Epithelial cell of esophagus (primary cell): Measurements from ENCODE around the gene ZNF43.
"Not testable (repeated sequence)": the region's sequence is repeated elsewhere in the genome, so short reads cannot be mapped to it uniquely, and the experiment has no call there.

Experiments used
- DNase-seq: peaks from one replicate; pipeline ENCODE4 v3.0.0; 2010; ENCODE audit warnings: low read depth
- H3K4me3 ChIP-seq: 2 replicates; pipeline ENCODE4 v1.5.1; 2011; ENCODE audit warnings: mild to moderate bottlenecking, low read length, control low read depth
- TF ChIP-seq, protein P1 (sequence below): IDR thresholded peaks from 2 replicates; pipeline ENCODE4 v1.5.1; 2011; ENCODE audit warnings: low read depth, mild to moderate bottlenecking, low read length, control low read depth, inconsistent platforms; ENCODE audit not compliant: insufficient read depth; ENCODE audit errors: missing control alignments

Gene ZNF43

DNA sequence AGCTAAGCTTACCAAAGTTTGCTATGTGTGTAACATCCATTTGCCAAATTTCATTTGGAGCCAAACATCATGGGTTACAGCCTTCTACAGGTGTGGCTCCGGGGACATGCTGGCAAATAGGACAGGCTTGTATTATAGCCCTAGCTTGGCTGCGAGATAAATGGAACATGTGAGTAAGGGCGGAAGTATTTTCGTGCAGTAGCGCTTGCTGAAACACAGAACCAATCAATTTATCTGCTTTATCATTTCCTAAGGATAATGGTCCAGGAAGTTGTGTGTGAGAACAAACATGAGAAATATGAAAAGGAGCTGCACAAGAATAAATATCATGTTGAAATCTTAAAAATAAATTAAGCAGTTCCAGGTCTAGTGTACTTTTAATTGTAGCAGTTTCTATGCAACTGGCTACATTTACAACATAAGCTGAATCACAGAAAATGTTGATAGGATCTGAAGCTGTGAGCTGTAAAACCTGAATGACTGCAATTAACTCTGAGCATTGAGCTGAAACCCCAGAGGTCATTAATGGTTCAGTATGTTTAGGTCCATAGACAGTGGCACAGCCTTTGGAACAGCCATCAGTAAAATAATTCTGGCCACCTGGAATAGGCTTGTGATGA lies 46.4 kb downstream of the ZNF43 start:
- no peak for DNase-seq
- H3K4me3 ChIP-seq = no peak overlapping the region
- TF ChIP-seq, protein P1, sequence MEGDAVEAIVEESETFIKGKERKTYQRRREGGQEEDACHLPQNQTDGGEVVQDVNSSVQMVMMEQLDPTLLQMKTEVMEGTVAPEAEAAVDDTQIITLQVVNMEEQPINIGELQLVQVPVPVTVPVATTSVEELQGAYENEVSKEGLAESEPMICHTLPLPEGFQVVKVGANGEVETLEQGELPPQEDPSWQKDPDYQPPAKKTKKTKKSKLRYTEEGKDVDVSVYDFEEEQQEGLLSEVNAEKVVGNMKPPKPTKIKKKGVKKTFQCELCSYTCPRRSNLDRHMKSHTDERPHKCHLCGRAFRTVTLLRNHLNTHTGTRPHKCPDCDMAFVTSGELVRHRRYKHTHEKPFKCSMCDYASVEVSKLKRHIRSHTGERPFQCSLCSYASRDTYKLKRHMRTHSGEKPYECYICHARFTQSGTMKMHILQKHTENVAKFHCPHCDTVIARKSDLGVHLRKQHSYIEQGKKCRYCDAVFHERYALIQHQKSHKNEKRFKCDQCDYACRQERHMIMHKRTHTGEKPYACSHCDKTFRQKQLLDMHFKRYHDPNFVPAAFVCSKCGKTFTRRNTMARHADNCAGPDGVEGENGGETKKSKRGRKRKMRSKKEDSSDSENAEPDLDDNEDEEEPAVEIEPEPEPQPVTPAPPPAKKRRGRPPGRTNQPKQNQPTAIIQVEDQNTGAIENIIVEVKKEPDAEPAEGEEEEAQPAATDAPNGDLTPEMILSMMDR = no peak

DNA sequence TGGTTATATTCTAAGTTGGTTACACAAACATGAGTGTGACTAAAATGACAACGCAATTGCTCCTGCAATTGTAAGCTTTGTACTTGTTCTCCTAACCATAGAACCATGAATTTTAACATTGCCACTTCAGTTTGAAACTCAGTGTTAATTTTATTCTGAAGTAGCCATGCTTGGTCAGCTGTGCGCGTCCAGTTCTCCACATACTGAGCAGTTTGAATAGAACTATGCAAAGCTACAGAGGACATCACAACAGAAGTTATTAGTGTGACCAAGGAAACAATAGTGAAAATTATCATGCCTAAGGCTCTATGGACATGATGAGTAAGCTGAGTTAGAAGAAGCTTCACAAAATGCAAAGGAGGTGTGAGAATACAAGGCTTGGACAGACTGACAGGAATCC lies 49.0 kb downstream of the ZNF43 start:
- TF ChIP-seq, protein P1 = no peak
- H3K4me3 ChIP-seq = no peak overlapping the region
- no peak for DNase-seq

DNA sequence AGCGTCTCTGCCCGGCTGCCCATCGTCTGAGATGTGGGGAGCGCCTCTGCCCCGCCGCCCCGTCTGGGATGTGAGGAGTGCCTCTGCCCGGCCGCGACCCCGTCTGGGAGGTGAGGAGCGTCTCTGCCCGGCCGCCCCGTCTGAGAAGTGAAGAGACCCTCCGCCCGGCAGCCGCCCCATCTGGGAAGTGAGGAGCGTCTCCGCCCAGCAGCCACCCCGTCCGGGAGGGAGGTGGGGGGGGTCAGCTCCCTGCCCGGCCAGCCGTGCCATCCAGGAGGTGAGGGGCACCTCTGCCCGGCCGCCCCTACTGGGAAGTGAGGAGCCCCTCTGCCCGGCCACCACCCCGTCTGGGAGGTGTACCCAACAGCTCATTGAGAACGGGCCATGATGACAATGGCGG lies 60.2 kb downstream of the ZNF43 start:
- not testable (repeated sequence) for DNase-seq, H3K4me3 ChIP-seq

DNA sequence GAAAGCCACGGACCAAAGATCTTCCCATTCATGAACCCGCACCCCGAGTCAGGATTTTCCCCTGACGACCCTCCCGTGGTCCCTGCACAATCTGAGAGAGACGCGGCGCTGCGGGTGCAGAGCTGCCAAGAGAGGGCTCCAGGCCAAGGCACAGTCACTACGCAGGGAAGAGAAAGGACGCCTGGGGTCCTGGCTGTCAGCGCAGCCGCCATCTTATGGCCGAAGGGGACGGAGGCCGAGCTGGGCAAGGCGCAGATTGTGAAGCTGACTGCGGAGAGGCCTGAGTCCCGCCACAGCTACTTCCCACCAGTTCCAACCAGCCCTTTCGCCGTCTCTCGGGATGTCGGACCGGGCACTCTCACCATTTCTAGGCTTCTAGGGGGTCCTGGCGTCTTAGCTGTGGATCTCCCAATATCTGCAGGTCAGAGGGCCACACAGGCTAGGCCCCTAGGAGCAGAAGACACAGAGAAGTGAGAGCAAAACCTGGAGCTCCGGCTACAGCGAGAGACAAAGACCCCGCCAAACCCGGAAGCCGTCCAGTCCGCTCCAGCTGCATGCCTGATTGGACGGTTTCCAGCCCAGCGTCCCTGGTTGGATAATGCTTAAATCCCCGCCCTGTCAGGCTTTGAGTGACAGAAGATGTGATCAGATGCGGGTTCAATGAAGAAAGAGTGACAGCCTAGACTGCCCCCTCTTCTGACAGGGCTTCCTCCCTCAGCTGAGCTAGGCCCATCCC lies 68.7 kb downstream of the ZNF43 start, which contains the start of gene ZNF100:
Gene ZNF100, minus strand, starts transcription at position 515 of the 736 bp plus-strand sequence. Its CDS starts 150 bp downstream, at position 365.
- TF ChIP-seq, protein P1 = no peak
- peak within 1 kb of the TSS; percentile 93 for H3K4me3 ChIP-seq
- peak; percentile 92 for DNase-seq

DNA sequence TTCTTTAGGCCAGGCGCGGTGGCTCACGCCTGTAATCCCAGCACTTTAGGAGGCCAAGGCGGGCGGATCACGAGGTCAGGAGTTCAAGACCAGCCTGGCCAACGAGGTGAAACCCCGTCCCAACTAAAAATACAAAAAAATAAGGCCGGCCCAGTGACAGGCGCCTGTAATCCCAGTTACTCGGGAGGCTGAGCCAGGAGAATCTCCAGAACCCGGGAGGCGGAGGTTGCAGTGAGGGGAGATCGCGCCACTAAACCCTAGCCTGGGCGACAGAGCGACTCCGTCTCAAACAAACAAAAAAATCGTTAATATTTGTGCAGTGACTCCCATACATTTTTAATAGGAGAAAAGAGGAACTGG lies 69.3 kb downstream of the ZNF43 start:
- DNase-seq = not testable (repeated sequence)
- H3K4me3 ChIP-seq = peak overlapping the region; percentile 93

DNA sequence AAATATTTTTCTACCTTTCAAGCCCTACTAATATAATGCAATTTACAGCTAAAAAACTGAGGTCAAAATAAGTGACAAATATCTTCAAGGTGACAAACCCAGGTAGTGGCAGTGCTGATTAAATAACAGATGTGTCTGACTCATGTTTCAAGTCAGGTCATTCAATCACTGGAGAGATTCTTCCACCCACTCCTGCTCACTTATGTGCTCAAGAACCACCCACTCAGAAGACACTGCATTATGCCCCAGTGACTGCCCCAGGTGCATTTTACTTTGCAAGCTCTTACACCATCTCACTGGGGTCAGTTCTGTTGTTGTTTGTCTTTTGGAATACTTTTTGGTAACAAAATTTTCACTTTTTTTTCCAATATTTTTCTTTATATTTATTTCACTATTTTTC lies 70.8 kb downstream of the ZNF43 start:
- no peak overlapping the region for H3K4me3 ChIP-seq
- TF ChIP-seq, protein P1 = no peak
- peak; percentile 59 for DNase-seq

DNA sequence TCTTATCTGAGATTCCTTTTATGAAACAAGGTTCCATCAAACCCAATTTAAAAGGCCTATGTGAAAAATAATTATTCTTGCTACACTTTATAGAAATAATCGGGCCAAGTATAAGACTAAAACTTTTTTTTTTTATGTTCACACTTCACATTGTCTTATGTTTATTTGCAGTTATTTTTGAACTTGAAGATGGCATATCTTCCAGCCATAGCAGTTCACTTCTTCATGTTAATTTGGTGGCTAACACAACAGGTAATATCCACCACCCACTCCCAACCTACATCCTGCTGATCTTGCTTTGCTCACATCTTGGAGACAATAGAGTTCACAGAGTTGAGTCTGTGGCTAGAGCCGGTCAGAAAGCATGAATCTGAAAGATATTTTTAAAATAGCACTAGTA lies 74.4 kb downstream of the ZNF43 start:
- not testable (repeated sequence) for H3K4me3 ChIP-seq, DNase-seq

DNA sequence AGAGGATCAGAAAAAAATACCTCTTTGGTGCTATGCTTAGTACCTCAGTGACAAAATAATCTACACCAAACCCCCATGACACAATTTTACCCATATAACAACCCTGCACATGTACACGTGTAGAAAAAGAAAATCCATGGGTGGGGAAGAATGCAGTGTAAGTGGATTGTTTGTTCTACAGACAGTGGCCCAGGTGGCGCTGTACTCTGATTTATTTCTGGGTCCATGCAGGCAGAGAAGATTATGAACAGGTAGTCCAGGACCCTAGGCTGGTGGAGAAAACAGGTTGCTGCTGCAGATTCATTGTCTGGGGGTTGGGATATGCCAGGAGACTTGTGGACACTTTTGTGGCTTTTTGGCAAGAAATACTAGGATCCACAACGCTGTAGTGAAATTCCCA lies 77.7 kb downstream of the ZNF43 start:
- TF ChIP-seq, protein P1 = no peak
- no peak overlapping the region for H3K4me3 ChIP-seq
- no peak for DNase-seq

DNA sequence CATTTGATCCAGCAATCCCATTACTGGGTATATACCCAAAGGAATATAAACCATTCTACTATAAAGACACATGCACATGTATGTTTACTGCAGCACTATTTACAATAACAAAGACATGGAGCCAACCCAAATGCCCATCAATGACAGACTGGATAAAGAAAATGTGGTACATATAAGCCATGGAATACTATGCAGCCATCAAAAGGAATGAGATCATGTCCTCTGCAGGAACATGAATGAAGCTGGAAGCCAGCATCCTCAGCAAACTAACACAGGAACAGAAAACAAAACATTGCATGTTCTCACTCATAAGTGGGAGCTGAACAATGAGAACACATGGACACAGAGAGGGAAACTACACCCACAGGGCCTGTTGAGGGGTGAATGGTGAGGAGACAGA lies 80.4 kb downstream of the ZNF43 start:
- not testable (repeated sequence) for H3K4me3 ChIP-seq, DNase-seq
